K562 (cell line): ENCODE results near the gene FFAR1. TPM values are rescaled to one million over a fixed set of nuclear protein-coding genes. Genes with fewer than 3 reads are reported as not detected.

Source experiments
- ADNP ChIP-seq: fragments of 200-800 bp; sonication (Bioruptor generic); IDR thresholded peaks from 2 replicates; pipeline ENCODE4 v1.6.1; 2016; ENCODE audit warnings: missing genetic modification characterization, missing compliant biosample characterization
- ARID2 ChIP-seq: fragments of 450-650 bp; IDR thresholded peaks from 2 replicates; pipeline ENCODE4 v1.6.1; 2017; ENCODE audit warnings: antibody characterized with exemption, mild to moderate bottlenecking
- BACH1 ChIP-seq: fragments of 200-800 bp; sonication (Bioruptor generic); IDR thresholded peaks from 2 replicates; pipeline ENCODE4 v1.6.1; 2016; ENCODE audit warnings: missing genetic modification characterization, missing compliant biosample characterization
- CBX1 ChIP-seq: sonication (generic); IDR thresholded peaks from 2 replicates; pipeline ENCODE4 v1.6.1; 2016; ENCODE audit warnings: antibody characterized with exemption, low read depth, mild to moderate bottlenecking
- FOXJ2 ChIP-seq: fragments of 200-800 bp; sonication (Bioruptor generic); IDR thresholded peaks from 2 replicates; pipeline ENCODE4 v1.6.1; 2016; ENCODE audit warnings: missing genetic modification characterization, missing compliant biosample characterization
- GTF2F1 ChIP-seq: IDR thresholded peaks from 2 replicates; pipeline ENCODE4 v1.6.1; 2011; ENCODE audit warnings: low read depth, low read length, improper control_type of control experiment
- HDGF ChIP-seq: fragments of 450-650 bp; IDR thresholded peaks from 2 replicates; pipeline ENCODE4 v1.6.1; 2016
- HNRNPL ChIP-seq: fragments of 200-400 bp; formaldehyde crosslinking; IDR thresholded peaks from 2 replicates; pipeline ENCODE4 v1.6.1; 2017; ENCODE audit warnings: low read depth, mild to moderate bottlenecking, low read length
- MCM3 ChIP-seq: fragments of 450-650 bp; IDR thresholded peaks from 2 replicates; pipeline ENCODE4 v1.6.1; 2016
- MCM7 ChIP-seq, 2 experiments: fragments of 450-650 bp; IDR thresholded peaks; 2 replicates each; pipeline ENCODE4 v1.6.1; 2016 to 2018
- MECOM ChIP-seq: fragments of 250-450 bp; sonication (Bioruptor Pico); IDR thresholded peaks from 2 replicates; pipeline ENCODE4 v1.8.0; 2022; ENCODE audit warnings: inconsistent platforms
- MTA2 ChIP-seq: fragments of 450-650 bp; IDR thresholded peaks from 2 replicates; pipeline ENCODE4 v1.6.1; 2016; ENCODE audit warnings: low read depth
- NR2C2 ChIP-seq, 2 experiments: fragments of 200-800 bp in 1 of 2; sonication (Bioruptor generic) in 1 of 2; sonication (generic) in 1 of 2; formaldehyde crosslinking in 1 of 2; IDR thresholded peaks; 2 replicates each; pipeline versions ENCODE4 v1.6.1 to v1.8.0; 2016 to 2022; ENCODE audit warnings: mild to moderate bottlenecking in 1 of 2, missing compliant biosample characterization in 1 of 2, missing genetic modification characterization in 1 of 2, missing genetic modification reagents in 1 of 2
- NR3C1 ChIP-seq: sonication (generic); formaldehyde crosslinking; IDR thresholded peaks from 2 replicates; pipeline ENCODE4 v1.8.1; 2022; ENCODE audit warnings: missing genetic modification reagents
- POLR2AphosphoS5 ChIP-seq: IDR thresholded peaks from 2 replicates; pipeline ENCODE4 v1.6.1; 2011; ENCODE audit warnings: mild to moderate bottlenecking, low read depth, low read length, moderate library complexity; ENCODE audit not compliant: control insufficient read depth, insufficient read depth
- RCOR1 ChIP-seq, 2 experiments: IDR thresholded peaks; 2 replicates each; pipeline ENCODE4 v1.6.1; 2012; ENCODE audit warnings: low read depth in 2 of 2, low read length in 2 of 2, borderline replicate concordance in 1 of 2, improper control_type of control experiment in 1 of 2
- TAL1 ChIP-seq: fragments of 450-650 bp; IDR thresholded peaks from 2 replicates; pipeline ENCODE4 v1.6.1; 2016; ENCODE audit warnings: mild to moderate bottlenecking
- ZFX ChIP-seq: sonication (generic); formaldehyde crosslinking; IDR thresholded peaks from 2 replicates; pipeline ENCODE4 v1.8.0; 2022; ENCODE audit warnings: mild to moderate bottlenecking, missing genetic modification reagents, moderate library complexity
- ZHX1 ChIP-seq: fragments of 150-350 bp; conservative IDR thresholded peaks from 2 replicates; pipeline ENCODE4 v1.6.1; 2014; ENCODE audit warnings: low read length
- ZNF184 ChIP-seq: sonication (generic); formaldehyde crosslinking; IDR thresholded peaks from 2 replicates; pipeline ENCODE4 v1.5.0; 2020; ENCODE audit warnings: missing genetic modification reagents
- ZNF408 ChIP-seq: fragments of 250-450 bp; sonication (Bioruptor Pico); IDR thresholded peaks from 2 replicates; pipeline ENCODE4 v1.4.0; 2020; ENCODE audit warnings: low read depth, mild to moderate bottlenecking, moderate library complexity
- ZNF511 ChIP-seq: sonication (generic); formaldehyde crosslinking; IDR thresholded peaks from 2 replicates; pipeline ENCODE4 v1.8.0; 2022; ENCODE audit warnings: mild to moderate bottlenecking, missing genetic modification reagents
- ZNF512 ChIP-seq: IDR thresholded peaks from 2 replicates; pipeline ENCODE4 v1.6.1; 2016; ENCODE audit warnings: missing genetic modification characterization, missing compliant biosample characterization
- polyA plus RNA-seq, 8 experiments: library from polyadenylated mRNA; depleted of rRNA in 4 of 8; stranded (reverse) in 5 of 8; unstranded in 3 of 8; fragments of >200 nt; fragmentation: Nextera tagmentation in 2 of 8; fragmentation: Illumina TruSeq in 1 of 8; extraction: Ambion mirVana in 2 of 8; extraction: Trizol in 1 of 8; gene quantifications; 2 replicates each; pipeline versions ENCODE4 v1.2.1 to v1.2.3, GENCODE V29; 2011 to 2014; ENCODE audit warnings: inconsistent platforms in 1 of 8, missing spikeins in 1 of 8
- total RNA-seq, 7 experiments: library from RNA; depleted of rRNA in 6 of 7; stranded (reverse); fragments of >200 nt in 6 of 7; fragmentation: Illumina TruSeq in 2 of 7; extraction: Trizol in 2 of 7; gene quantifications; 2 replicates each; pipeline versions ENCODE4 v1.2.1 to v1.2.3, GENCODE V29; 2011 to 2021; ENCODE audit warnings: low replicate concordance in 1 of 7
- TF ChIP-seq, protein P1 (sequence below): fragments of 450-650 bp; IDR thresholded peaks from 2 replicates; pipeline ENCODE4 v1.7.1; 2018; ENCODE audit warnings: mild to moderate bottlenecking, low read depth; ENCODE audit not compliant: partially characterized antibody

Gene FFAR1
- total and polyA plus RNA-seq, 9 of the 15 experiments (the other 6 are each of a cell fraction or from before 2014, with no cell fraction given), result not detected

DNA sequence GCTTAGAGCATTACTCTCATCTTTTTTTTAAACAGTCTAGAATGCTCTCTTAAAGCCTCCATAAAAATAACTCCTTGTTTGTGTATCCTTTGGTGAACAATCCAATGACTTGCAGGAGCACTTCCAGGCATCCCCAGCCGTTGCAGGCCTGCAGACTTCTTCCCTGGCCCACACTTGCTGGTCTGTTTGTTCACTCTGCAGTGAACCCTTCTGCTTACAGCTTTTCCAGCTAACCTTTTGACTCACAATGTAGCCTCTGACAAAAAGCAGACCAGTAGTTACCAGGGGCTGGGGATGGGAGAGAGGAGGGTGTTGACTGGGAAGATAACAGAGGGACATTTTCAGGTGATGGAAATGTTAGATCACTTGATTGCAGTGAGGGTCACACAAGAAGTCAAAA lies 32.3 kb downstream of the FFAR1 start (continued):
- TF ChIP-seq ZNF408 (no peak), ZHX1 (no peak), ZNF511 (CRISPR knock-in tag) (no peak), ARID2 (no peak), TAL1 (no peak), POLR2AphosphoS5 (no peak), GTF2F1 (no peak), ZNF512 (tag) (no peak), RCOR1 (IDR thresholded peaks at IDR 0.05; ENCODE audit: borderline replicate concordance in 1 of 2, low read depth in 2 of 2, low read length in 2 of 2) (no peak), MTA2 (no peak), MCM7 (IDR thresholded peaks at IDR 0.05) (no peak), BACH1 (tag) (no peak), ZFX (CRISPR knock-in tag) (no peak), ADNP (0 out of 2 replicates have a peak, but pooled peaks have one; percentile 36), NR2C2 (CRISPR knock-in tag; IDR thresholded peaks at IDR 0.05) (no peak), NR2C2 (tag; IDR thresholded peaks at IDR 0.05) (no peak; the same call in 1 of the 2 replicates), CBX1 (no peak), HDGF (0 out of 2 replicates have a peak, but pooled peaks have one; percentile 41), MECOM (CRISPR knock-in tag) (no peak), FOXJ2 (tag) (no peak), MCM3 (no peak), ZNF184 (CRISPR knock-in tag) (no peak), NR3C1 (no peak), HNRNPL (no peak)
- TF ChIP-seq, protein P1, sequence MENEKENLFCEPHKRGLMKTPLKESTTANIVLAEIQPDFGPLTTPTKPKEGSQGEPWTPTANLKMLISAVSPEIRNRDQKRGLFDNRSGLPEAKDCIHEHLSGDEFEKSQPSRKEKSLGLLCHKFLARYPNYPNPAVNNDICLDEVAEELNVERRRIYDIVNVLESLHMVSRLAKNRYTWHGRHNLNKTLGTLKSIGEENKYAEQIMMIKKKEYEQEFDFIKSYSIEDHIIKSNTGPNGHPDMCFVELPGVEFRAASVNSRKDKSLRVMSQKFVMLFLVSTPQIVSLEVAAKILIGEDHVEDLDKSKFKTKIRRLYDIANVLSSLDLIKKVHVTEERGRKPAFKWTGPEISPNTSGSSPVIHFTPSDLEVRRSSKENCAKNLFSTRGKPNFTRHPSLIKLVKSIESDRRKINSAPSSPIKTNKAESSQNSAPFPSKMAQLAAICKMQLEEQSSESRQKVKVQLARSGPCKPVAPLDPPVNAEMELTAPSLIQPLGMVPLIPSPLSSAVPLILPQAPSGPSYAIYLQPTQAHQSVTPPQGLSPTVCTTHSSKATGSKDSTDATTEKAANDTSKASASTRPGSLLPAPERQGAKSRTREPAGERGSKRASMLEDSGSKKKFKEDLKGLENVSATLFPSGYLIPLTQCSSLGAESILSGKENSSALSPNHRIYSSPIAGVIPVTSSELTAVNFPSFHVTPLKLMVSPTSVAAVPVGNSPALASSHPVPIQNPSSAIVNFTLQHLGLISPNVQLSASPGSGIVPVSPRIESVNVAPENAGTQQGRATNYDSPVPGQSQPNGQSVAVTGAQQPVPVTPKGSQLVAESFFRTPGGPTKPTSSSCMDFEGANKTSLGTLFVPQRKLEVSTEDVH, result no peak
